ENCODE measurements around the gene HTR4.

Gene HTR4

DNA sequence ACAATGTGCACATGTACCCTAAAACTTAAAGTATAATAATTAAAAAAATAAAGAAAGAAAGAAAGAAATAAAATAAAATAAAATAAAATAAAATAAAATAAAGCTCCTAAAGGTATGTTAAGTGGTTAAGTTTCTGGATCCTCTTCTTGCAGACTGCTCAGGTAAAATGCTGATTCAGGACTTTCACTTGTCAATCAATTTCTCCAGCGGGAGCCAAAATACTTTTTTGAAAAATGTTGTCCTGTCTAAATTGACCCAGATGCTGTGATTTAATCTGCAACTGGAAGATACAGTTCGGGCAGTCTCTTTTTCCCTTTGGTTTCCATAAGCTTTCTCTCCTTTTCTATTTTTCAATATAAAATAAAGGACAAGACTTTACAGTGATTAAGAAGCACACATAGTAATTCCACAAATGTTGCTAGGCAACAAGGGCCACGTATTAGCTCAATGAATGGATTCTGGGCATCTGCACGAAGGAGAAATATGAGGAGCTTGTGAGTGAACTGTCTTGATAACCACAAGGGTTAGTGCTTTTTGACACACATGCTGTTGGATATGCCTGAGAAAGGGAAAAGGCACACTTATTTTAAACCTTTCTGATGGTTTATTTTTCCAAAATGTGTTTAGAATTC is 38.6 kb downstream of the HTR4 start:
- H3K4me3 ChIP-seq (ENCODE audit: low read length): no peak overlapping the region
- TF ChIP-seq, protein P1, sequence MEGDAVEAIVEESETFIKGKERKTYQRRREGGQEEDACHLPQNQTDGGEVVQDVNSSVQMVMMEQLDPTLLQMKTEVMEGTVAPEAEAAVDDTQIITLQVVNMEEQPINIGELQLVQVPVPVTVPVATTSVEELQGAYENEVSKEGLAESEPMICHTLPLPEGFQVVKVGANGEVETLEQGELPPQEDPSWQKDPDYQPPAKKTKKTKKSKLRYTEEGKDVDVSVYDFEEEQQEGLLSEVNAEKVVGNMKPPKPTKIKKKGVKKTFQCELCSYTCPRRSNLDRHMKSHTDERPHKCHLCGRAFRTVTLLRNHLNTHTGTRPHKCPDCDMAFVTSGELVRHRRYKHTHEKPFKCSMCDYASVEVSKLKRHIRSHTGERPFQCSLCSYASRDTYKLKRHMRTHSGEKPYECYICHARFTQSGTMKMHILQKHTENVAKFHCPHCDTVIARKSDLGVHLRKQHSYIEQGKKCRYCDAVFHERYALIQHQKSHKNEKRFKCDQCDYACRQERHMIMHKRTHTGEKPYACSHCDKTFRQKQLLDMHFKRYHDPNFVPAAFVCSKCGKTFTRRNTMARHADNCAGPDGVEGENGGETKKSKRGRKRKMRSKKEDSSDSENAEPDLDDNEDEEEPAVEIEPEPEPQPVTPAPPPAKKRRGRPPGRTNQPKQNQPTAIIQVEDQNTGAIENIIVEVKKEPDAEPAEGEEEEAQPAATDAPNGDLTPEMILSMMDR (conservative IDR thresholded peaks at IDR 0.05; ENCODE audit: low read length): no peak
- DNase-seq (ENCODE audit: low read depth): peak; percentile 2

DNA sequence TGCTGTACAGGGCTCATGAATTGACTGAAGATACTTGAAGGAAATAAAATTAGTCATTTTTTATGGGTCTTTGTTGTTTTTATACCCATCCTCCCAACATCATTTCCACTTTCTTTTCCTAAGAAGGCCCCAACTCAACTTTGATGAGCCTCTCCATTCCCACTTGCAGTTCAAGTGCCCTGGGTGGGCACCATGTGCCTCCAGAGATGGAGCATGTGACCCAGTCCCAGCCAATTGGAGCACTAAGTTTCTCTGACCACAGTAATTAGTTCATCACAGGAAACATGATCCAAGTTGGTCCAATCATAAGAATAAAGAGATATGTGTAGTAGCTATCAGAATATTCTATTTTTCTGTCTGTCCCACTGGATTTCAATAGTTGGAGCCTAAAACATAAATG is 46.9 kb downstream of the HTR4 start:
- no peak overlapping the region for H3K4me3 ChIP-seq (ENCODE audit: low read length)
- TF ChIP-seq, protein P1 (conservative IDR thresholded peaks at IDR 0.05; ENCODE audit: low read length): no peak
- no peak for DNase-seq (ENCODE audit: low read depth)

DNA sequence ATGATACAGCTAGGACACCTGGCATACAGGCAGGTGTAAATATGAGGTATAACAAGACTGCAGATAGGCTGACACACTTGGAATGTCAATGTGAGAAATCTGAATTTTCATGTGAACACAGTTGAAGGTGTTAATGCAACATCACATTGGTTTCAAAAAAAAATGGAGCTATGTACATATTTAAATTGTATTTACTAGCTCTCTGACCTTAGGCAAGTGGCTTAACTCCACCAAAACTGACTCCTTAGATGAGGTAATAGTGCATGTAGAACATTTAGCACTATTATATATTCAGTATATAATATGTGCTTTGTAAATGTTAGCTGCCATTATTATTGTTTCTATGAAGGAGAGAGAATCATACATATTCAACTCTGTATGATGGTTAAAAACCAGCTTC is 48.0 kb downstream of the HTR4 start:
- no peak for DNase-seq (ENCODE audit: low read depth)
- H3K4me3 ChIP-seq (ENCODE audit: low read length): no peak overlapping the region
- TF ChIP-seq, protein P1 (conservative IDR thresholded peaks at IDR 0.05; ENCODE audit: low read length): no peak

DNA sequence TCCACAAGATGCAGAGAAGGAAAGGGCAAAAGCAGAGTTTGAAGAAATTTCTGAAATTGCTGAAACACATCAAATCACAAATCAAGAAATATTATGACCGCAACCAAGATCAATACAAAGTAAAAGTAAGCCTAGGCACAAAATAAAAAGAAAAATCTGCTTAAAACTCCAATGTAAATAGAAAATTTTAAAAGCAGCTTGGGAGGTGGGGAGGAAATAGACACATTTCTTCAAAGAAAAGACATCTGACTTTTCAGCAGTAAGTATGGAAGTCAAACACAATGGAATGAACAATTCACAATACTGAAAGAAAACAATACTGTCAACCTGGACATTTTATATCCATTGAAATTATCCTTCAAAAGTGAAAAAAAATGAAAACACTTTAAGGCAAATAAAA is 55.1 kb downstream of the HTR4 start:
- H3K4me3 ChIP-seq (ENCODE audit: low read length): no peak overlapping the region
- no peak for DNase-seq (ENCODE audit: low read depth)

DNA sequence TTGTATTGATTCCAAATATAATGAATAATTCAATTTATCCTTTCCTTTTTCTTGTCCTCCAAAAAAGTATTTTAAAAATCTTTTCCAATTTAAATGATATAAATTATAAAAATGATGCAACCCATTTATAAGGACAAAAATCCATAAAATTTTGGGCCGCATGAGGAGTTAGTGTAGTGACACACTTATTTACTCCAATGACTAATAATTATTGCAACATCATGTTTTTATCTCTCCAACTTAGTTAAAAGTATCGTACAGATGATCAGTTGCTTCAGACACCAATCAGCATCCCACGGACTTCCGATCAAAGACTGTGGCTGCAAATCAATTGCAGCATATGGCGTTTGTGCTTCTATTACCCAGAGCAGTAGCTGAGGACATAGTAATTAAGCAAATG is 58.6 kb downstream of the HTR4 start:
- TF ChIP-seq, protein P1 (conservative IDR thresholded peaks at IDR 0.05; ENCODE audit: low read length): no peak
- DNase-seq (ENCODE audit: low read depth): no peak
- no peak overlapping the region for H3K4me3 ChIP-seq (ENCODE audit: low read length)

More for the DNA sequence above, 55.1 kb downstream of the HTR4 start:
- TF ChIP-seq, protein P1 (conservative IDR thresholded peaks at IDR 0.05; ENCODE audit: low read length): no peak

DNA sequence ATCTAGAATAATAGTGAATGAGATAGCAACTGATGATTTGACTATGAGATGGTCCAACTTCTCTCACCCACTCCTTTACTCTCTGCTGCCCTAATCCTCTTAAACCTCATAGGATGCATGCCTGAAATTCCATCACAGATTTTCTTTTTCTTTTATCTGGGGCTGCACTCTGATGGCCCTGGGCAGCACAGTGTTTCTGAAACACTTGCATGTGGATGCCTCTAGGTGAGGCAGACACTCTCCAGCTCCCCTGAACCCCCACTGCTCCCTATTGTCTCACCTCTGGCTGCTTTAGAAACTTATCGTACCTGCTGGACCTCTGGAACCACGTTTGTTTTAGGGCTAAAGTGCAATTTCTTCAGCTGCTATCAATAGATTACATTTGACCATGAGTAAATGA is 67.5 kb downstream of the HTR4 start:
- no peak for DNase-seq (ENCODE audit: low read depth)
- TF ChIP-seq, protein P1 (conservative IDR thresholded peaks at IDR 0.05; ENCODE audit: low read length): no peak
- H3K4me3 ChIP-seq (ENCODE audit: low read length): no peak overlapping the region

DNA sequence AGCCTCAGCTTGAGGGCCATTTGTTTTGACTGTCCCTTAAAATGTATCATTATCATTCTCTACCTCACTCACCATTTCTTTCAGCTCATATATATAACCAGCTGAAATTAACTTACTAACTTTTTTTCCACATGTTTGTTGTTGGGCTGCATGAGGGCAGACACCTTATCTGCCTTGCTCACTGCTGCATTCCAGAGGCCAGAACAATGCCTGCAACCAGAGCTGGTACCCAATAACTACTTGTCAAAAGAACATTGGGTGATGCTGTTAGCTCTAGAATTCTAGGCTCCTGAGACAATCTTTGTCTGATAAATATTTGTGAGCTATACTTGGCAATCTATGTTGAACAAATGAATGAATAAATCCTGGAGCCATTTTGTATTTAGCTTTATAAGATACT is 68.3 kb downstream of the HTR4 start:
- no peak overlapping the region for H3K4me3 ChIP-seq (ENCODE audit: low read length)
- TF ChIP-seq, protein P1 (conservative IDR thresholded peaks at IDR 0.05; ENCODE audit: low read length): no peak
- DNase-seq (ENCODE audit: low read depth): no peak

Measured in AG10803 (cell line).